Measurements from ENCODE around the gene SLC25A19.
"Not testable (repeated sequence)": the region's sequence is repeated elsewhere in the genome, so short reads cannot be mapped to it uniquely, and the experiment has no call there.

SLC25A19 gene

GRCh38 chr17:75307957-75308731 lies 18.9 kb upstream of the SLC25A19 start:
- no peak for DNase-seq (ENCODE audit: low read depth)
- H3K4me3 ChIP-seq (ENCODE audit: low read depth, low read length), result no peak overlapping the region
- no peak for TF ChIP-seq CTCF (IDR thresholded peaks at IDR 0.05; ENCODE audit: control insufficient read depth, extremely low read depth, insufficient read depth)

- no peak for TF ChIP-seq CTCF (IDR thresholded peaks at IDR 0.05; ENCODE audit: control insufficient read depth, extremely low read depth, insufficient read depth)
- no peak for DNase-seq (ENCODE audit: low read depth)
- H3K4me3 ChIP-seq (ENCODE audit: low read depth, low read length), result no peak overlapping the region
These were observed 12.4 kb upstream of the SLC25A19 start for GRCh38 chr17:75301502-75302206.

GRCh38 chr17:75301049-75301448 lies 11.8 kb upstream of the SLC25A19 start:
- H3K4me3 ChIP-seq (ENCODE audit: low read depth, low read length), result no peak overlapping the region
- no peak for DNase-seq (ENCODE audit: low read depth)
- TF ChIP-seq CTCF (IDR thresholded peaks at IDR 0.05; ENCODE audit: control insufficient read depth, extremely low read depth, insufficient read depth), result no peak

- no peak for DNase-seq (ENCODE audit: low read depth)
- no peak for TF ChIP-seq CTCF (IDR thresholded peaks at IDR 0.05; ENCODE audit: control insufficient read depth, extremely low read depth, insufficient read depth)
- no peak overlapping the region for H3K4me3 ChIP-seq (ENCODE audit: low read depth, low read length)
These were observed 11.0 kb upstream of the SLC25A19 start for GRCh38 chr17:75300280-75300679.

- no peak overlapping the region for H3K4me3 ChIP-seq (ENCODE audit: low read depth, low read length)
- DNase-seq (ENCODE audit: low read depth), result no peak
- TF ChIP-seq CTCF (IDR thresholded peaks at IDR 0.05; ENCODE audit: control insufficient read depth, extremely low read depth, insufficient read depth), result no peak
These were observed 6.2 kb upstream of the SLC25A19 start for GRCh38 chr17:75295201-75296158.

GRCh38 chr17:75292810-75293448 lies 3.7 kb upstream of the SLC25A19 start:
- not testable (repeated sequence) for H3K4me3 ChIP-seq (ENCODE audit: low read depth, low read length); DNase-seq (ENCODE audit: low read depth)

Data from LNCaP clone FGC (cell line).